Measurements from ENCODE around the gene CLTCL1. TPM values are rescaled to one million over a fixed set of nuclear protein-coding genes. Genes with fewer than 3 reads are reported as not detected.

CLTCL1 gene
- total and polyA plus RNA-seq, 9 of the 15 experiments (the other 6 are each of a cell fraction or from before 2014, with no cell fraction given): 1.1 to 11.7 (median 5.0) TPM

DNA sequence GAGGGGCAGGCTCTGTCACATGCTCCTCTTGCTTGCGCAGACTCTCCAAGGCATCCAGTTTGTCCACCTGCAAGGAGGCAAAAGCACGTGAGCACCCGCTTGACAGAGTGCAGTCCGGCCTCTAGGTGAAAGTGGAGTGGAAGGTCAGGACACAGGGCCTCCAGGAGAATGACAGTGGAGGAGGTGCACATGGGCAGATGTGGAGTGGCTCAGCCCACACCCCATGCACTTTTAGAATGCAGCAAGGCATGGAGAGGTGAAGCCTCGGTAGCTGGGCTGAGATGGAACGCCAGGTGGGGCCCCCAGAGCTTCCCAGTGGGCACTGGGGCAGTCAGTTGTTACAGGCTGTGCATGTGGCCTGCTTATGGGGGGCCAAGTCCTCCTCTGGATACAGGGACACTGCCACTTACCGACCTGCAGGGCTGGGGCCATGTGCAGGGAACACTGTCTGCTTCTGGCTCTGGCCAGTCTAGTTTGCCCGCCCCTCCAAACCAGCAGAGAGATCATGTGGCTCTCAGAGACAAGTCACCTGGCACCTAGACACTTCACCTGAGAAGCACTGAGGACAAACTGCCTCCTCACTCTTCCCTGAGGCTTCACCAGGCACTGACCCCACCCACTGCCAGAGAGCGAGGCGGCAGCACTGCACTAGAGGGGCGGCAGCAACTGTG is 110.6 kb downstream of the CLTCL1 start:
- no peak for ATAC-seq
- WGBS (ENCODE audit: insufficient coverage, low coverage, missing lambda C conversion rate): 48% methylated on average over 11 of the region's 11 CpGs
- TF ChIP-seq ZFP36 (IDR thresholded peaks at IDR 0.05; ENCODE audit: low read depth, low read length, partially characterized antibody) (no peak), RBBP5 (IDR thresholded peaks at IDR 0.05; ENCODE audit: borderline replicate concordance, insufficient read depth, low read length, poor library complexity, severe bottlenecking) (peak; percentile 59), MYC (IDR thresholded peaks at IDR 0.05; ENCODE audit: low read depth, low read length) (no peak), MYC (CRISPR knock-in tag; IDR thresholded peaks at IDR 0.05; ENCODE audit: borderline replicate concordance, low read depth) (peak; percentile 26; the same call in 1 of the 2 replicates), ZNF224 (CRISPR knock-in tag; IDR thresholded peaks at IDR 0.05) (no peak), BHLHE40 (IDR thresholded peaks at IDR 0.05; ENCODE audit: low read length) (peak; percentile 13; the same call in 1 of the 2 replicates), EZH2 (IDR thresholded peaks at IDR 0.05; ENCODE audit: borderline replicate concordance, low read depth, low read length) (no peak), KDM5B (IDR thresholded peaks at IDR 0.05; ENCODE audit: insufficient replicate concordance, low read depth, low read length) (peak; percentile 40)
- TF ChIP-seq, protein P1, sequence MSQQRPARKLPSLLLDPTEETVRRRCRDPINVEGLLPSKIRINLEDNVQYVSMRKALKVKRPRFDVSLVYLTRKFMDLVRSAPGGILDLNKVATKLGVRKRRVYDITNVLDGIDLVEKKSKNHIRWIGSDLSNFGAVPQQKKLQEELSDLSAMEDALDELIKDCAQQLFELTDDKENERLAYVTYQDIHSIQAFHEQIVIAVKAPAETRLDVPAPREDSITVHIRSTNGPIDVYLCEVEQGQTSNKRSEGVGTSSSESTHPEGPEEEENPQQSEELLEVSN (IDR thresholded peaks at IDR 0.05; ENCODE audit: borderline replicate concordance in 1 of 2, extremely low read depth in 1 of 2, insufficient read depth in 1 of 2, insufficient read length in 1 of 2, low read depth in 1 of 2, low read length in 1 of 2, poor library complexity in 1 of 2, severe bottlenecking in 1 of 2): peak in 1 of 2 experiments; percentile 24
- CTCF ChIA-PET (ENCODE audit: low intra/inter-chr PET ratio): interaction anchor here (0.5 to 2.6 kb wide), 3 partner anchors 24 to 537 kb away, joined by 3 to 31 read pairs (median 7); no protein-coding TSS in a partner anchor
- H3K27me3 ChIP-seq (ENCODE audit: control insufficient read depth in 2 of 2, insufficient read depth in 2 of 2, low read length in 2 of 2): peaks cover 15 to 38% of the 10 kb centered on the region in 2 experiments; a peak in 4 of 5 replicates
- H3K9me3 ChIP-seq (replicated peaks; ENCODE audit: control insufficient read depth, insufficient read depth, low read depth, low read length): no peaks in the 10 kb centered on the region
- H3K4me2 ChIP-seq (ENCODE audit: insufficient read depth, low read length): no peak overlapping the region
- POLR2A ChIA-PET: interaction anchor here (0.6 to 11.1 kb wide), 4 partner anchors 14 to 779 kb away, joined by 3 to 191 read pairs (median 4); no protein-coding TSS in a partner anchor
- FAIRE-seq: no peak
- H3K27ac ChIP-seq (ENCODE audit: extremely low read depth, low read depth, low read length): no peak overlapping the region
- intact Hi-C loops (cut with micrococcal nuclease): no loop called here
- no TSS peak for BruUV-seq (replicated peaks)
- H3K4me3 ChIP-seq: no peak overlapping the region
- in situ Hi-C loops (cut with MboI): no loop called here
- peaks cover 4% of the 10 kb centered on the region; the same call in 1 of the 2 replicates for H4K20me1 ChIP-seq (replicated peaks; ENCODE audit: control insufficient read depth, insufficient read depth, low read length)
- H2AFZ ChIP-seq (ENCODE audit: low read depth, low read length): no peak overlapping the region
- DNase-seq (ENCODE audit: extremely low read depth in 1 of 4, low spot score in 3 of 4): no peak
- H3K79me2 ChIP-seq (ENCODE audit: control insufficient read depth, insufficient read depth, low read length): peaks cover 25% of the 10 kb centered on the region
- H3K36me3 ChIP-seq (ENCODE audit: control insufficient read depth, insufficient read depth, low read length): peaks cover 16% of the 10 kb centered on the region; the same call in 2 of the 3 replicates
- H3K9ac ChIP-seq (ENCODE audit: insufficient read depth in 1 of 2, low read depth in 2 of 2, low read length in 2 of 2): peak overlapping the region in 1 of 2 experiments; percentile 96; a peak in 2 of 4 replicates
- H3K9me1 ChIP-seq (ENCODE audit: control insufficient read depth, insufficient read depth, low read length): peaks cover 2% of the 10 kb centered on the region
- peaks cover 24 to 87% of the 10 kb centered on the region in 2 experiments for H3K4me1 ChIP-seq (replicated peaks in 1 of 2; ENCODE audit: control insufficient read depth in 2 of 2, insufficient read depth in 2 of 2, low read length in 2 of 2)
